ENCODE results near the gene NAT14. TPM values are rescaled to one million over a fixed set of nuclear protein-coding genes. Genes with fewer than 3 reads are reported as not detected.
A peak's percentile ranks its signal among the peaks of the same experiment; 100 is the strongest.

NAT14 gene
- polyA plus RNA-seq, 1 of the 3 experiments (the other 2 are of a cell fraction) = 89.9 TPM

DNA sequence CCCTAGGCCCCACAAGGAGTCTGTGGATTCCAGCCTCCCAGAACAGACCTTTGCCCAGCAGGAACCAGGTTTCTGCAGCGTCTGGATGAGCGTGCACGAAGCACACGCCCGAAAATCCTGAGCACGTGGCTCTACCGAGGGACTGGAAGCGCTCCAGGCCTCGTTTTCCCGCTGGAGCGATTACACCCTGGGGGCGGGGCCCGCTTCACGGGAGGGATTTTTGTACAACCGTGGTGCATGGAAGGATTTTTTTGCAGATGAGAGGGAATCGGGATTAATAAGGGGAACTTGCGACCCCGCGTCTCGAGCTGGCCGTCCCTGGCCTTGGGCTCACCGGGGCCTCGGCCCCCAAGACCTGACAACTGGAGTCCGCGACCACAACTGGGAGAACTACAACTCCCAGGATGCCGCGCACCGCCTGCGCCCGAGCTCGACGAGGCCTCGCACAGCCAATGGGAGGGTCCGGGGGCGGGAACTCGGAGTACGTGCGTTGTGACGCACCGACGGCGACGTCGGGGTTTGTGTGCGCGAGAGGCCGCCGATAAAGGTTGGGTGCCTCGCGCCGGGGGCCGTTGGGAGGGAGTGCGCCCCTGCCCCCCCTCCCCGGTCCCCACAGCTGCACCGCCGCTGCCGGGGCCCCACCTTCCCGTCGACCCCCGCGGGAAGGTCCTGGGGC is 8.8 kb upstream of the NAT14 start, which contains the start of gene ZNF628 (continued):
- TF ChIP-seq, protein P1, sequence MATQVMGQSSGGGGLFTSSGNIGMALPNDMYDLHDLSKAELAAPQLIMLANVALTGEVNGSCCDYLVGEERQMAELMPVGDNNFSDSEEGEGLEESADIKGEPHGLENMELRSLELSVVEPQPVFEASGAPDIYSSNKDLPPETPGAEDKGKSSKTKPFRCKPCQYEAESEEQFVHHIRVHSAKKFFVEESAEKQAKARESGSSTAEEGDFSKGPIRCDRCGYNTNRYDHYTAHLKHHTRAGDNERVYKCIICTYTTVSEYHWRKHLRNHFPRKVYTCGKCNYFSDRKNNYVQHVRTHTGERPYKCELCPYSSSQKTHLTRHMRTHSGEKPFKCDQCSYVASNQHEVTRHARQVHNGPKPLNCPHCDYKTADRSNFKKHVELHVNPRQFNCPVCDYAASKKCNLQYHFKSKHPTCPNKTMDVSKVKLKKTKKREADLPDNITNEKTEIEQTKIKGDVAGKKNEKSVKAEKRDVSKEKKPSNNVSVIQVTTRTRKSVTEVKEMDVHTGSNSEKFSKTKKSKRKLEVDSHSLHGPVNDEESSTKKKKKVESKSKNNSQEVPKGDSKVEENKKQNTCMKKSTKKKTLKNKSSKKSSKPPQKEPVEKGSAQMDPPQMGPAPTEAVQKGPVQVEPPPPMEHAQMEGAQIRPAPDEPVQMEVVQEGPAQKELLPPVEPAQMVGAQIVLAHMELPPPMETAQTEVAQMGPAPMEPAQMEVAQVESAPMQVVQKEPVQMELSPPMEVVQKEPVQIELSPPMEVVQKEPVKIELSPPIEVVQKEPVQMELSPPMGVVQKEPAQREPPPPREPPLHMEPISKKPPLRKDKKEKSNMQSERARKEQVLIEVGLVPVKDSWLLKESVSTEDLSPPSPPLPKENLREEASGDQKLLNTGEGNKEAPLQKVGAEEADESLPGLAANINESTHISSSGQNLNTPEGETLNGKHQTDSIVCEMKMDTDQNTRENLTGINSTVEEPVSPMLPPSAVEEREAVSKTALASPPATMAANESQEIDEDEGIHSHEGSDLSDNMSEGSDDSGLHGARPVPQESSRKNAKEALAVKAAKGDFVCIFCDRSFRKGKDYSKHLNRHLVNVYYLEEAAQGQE (IDR thresholded peaks at IDR 0.05; ENCODE audit: low read depth, low read length) = no peak
- no peak for TF ChIP-seq GATA2 (CRISPR knock-in tag; IDR thresholded peaks at IDR 0.05)
- TF ChIP-seq, protein P2, sequence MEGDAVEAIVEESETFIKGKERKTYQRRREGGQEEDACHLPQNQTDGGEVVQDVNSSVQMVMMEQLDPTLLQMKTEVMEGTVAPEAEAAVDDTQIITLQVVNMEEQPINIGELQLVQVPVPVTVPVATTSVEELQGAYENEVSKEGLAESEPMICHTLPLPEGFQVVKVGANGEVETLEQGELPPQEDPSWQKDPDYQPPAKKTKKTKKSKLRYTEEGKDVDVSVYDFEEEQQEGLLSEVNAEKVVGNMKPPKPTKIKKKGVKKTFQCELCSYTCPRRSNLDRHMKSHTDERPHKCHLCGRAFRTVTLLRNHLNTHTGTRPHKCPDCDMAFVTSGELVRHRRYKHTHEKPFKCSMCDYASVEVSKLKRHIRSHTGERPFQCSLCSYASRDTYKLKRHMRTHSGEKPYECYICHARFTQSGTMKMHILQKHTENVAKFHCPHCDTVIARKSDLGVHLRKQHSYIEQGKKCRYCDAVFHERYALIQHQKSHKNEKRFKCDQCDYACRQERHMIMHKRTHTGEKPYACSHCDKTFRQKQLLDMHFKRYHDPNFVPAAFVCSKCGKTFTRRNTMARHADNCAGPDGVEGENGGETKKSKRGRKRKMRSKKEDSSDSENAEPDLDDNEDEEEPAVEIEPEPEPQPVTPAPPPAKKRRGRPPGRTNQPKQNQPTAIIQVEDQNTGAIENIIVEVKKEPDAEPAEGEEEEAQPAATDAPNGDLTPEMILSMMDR (IDR thresholded peaks at IDR 0.05) = no peak
- TF ChIP-seq GABPA (IDR thresholded peaks at IDR 0.05; ENCODE audit: low read depth) = peak; percentile 43; the same call in 1 of the 2 replicates
- no peak for TF ChIP-seq TEAD4 (IDR thresholded peaks at IDR 0.05; ENCODE audit: borderline replicate concordance, insufficient read depth)
- TF ChIP-seq SMC3 (IDR thresholded peaks at IDR 0.05; ENCODE audit: low read depth, low read length) = no peak
- no peak for TF ChIP-seq FOXM1 (IDR thresholded peaks at IDR 0.05; ENCODE audit: low read depth)

DNA sequence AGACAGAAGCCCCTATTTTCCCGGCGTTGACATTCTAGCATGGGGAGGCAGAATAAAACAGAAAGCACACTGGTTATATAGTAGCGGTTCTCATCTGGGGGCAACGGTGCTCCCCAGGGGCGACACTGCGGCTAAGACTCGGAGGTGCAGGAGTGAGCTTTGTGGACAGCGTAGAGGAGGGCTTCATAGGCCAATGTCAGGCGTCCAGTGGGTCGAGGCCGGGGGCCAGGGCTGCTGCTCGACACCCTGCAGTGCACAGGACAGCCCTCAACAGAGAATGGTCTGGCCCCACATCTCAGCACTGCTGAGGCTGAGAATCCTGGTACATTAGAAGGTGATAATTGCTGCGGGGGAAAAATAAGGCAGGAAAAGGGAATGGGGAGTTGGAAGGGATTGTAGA is 7.1 kb upstream of the NAT14 start:
- Histone ChIP-seq H4K20me1 (ENCODE audit: insufficient read depth) (no peaks in the 10 kb centered on the region), H3K27ac (ENCODE audit: low read depth in 2 of 2, low read length in 1 of 2) (no peak overlapping the region), H3K4me2 (peak overlapping the region; percentile 91), H3K4me3 (ENCODE audit: low read depth in 2 of 2, low read length in 1 of 2) (peak overlapping the region; percentile 56 to 79), H3K9ac (peak overlapping the region; percentile 59), H3K4me1 (ENCODE audit: control insufficient read depth in 1 of 2, insufficient read depth in 2 of 2, low read depth in 1 of 2, low read length in 1 of 2) (peaks cover 11 to 16% of the 10 kb centered on the region in 2 experiments; a peak in 2 of 4 replicates), H3K36me3 (replicated peaks in 1 of 2; ENCODE audit: control insufficient read depth in 1 of 2, insufficient read depth in 2 of 2, low read length in 1 of 2) (peaks cover 0 to 7% of the 10 kb centered on the region in 2 experiments), H3K27me3 (ENCODE audit: insufficient read depth) (no peaks in the 10 kb centered on the region), H3K79me2 (ENCODE audit: insufficient read depth) (peaks cover 31% of the 10 kb centered on the region), H2AFZ (ENCODE audit: low read depth) (no peak overlapping the region), H3K9me2 (no peaks in the 10 kb centered on the region), H3F3A (replicated peaks; ENCODE audit: insufficient read depth) (peaks cover 11% of the 10 kb centered on the region), H3K9me3 (no peaks in the 10 kb centered on the region)
- DNase-seq = no peak
- 75% methylated on average over 13 of the region's 13 CpGs for WGBS (ENCODE audit: low lambda C conversion rate)
- CTCF ChIA-PET = interaction anchor here (5.7 to 7.8 kb wide), 2 partner anchors 10 to 26 kb away, joined by 45 to 46 read pairs; no protein-coding TSS in a partner anchor
- POLR2A ChIA-PET = no interaction called here
- no peak for TF ChIP-seq RAD21 (IDR thresholded peaks at IDR 0.05; ENCODE audit: low read length)
- no peak for TF ChIP-seq USF1 (IDR thresholded peaks at IDR 0.05; ENCODE audit: borderline replicate concordance, low read depth)
- no peak for TF ChIP-seq RFX5 (IDR thresholded peaks at IDR 0.05; ENCODE audit: low read length)
- no peak for TF ChIP-seq EZH2phosphoT487 (IDR thresholded peaks at IDR 0.05; ENCODE audit: borderline replicate concordance, low read depth)
- no peak for TF ChIP-seq MXI1 (IDR thresholded peaks at IDR 0.05; ENCODE audit: low read depth, low read length)
- TF ChIP-seq TEAD4 (IDR thresholded peaks at IDR 0.05; ENCODE audit: borderline replicate concordance, insufficient read depth) = no peak
- TF ChIP-seq, protein P3, sequence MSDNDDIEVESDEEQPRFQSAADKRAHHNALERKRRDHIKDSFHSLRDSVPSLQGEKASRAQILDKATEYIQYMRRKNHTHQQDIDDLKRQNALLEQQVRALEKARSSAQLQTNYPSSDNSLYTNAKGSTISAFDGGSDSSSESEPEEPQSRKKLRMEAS (IDR thresholded peaks at IDR 0.05; ENCODE audit: low read depth) = no peak
- no peak for TF ChIP-seq EP300 (IDR thresholded peaks at IDR 0.05; ENCODE audit: borderline replicate concordance in 1 of 2, low read depth in 1 of 2, low read length in 1 of 2)
- TF ChIP-seq MEF2A (IDR thresholded peaks at IDR 0.05; ENCODE audit: borderline replicate concordance, low read depth) = no peak
- no peak for TF ChIP-seq NFIC (IDR thresholded peaks at IDR 0.05; ENCODE audit: borderline replicate concordance)
- TF ChIP-seq, protein P4, sequence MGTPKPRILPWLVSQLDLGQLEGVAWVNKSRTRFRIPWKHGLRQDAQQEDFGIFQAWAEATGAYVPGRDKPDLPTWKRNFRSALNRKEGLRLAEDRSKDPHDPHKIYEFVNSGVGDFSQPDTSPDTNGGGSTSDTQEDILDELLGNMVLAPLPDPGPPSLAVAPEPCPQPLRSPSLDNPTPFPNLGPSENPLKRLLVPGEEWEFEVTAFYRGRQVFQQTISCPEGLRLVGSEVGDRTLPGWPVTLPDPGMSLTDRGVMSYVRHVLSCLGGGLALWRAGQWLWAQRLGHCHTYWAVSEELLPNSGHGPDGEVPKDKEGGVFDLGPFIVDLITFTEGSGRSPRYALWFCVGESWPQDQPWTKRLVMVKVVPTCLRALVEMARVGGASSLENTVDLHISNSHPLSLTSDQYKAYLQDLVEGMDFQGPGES (IDR thresholded peaks at IDR 0.05; ENCODE audit: low read depth, low read length) = no peak
- TF ChIP-seq, protein P1 (IDR thresholded peaks at IDR 0.05; ENCODE audit: low read depth, low read length) = no peak
- TF ChIP-seq GATA2 (CRISPR knock-in tag; IDR thresholded peaks at IDR 0.05) = no peak
- TF ChIP-seq RCOR1 (IDR thresholded peaks at IDR 0.05; ENCODE audit: low read length) = no peak

Measured in SK-N-SH (cell line).